AG10803 (cell line): ENCODE data around the gene F11R.
"Not testable (repeated sequence)": the region's sequence is repeated elsewhere in the genome, so short reads cannot be mapped to it uniquely, and the experiment has no call there.

ENCODE experiments used
- DNase-seq: peaks from one replicate; pipeline ENCODE4 v3.0.0; 2010; ENCODE audit warnings: low read depth
- H3K4me3 ChIP-seq: 2 replicates; pipeline ENCODE4 v1.5.1; 2011; ENCODE audit warnings: mild to moderate bottlenecking, low read length, control low read depth
- TF ChIP-seq, protein P1 (sequence below): conservative IDR thresholded peaks from 2 replicates; pipeline ENCODE4 v1.5.1; 2011; ENCODE audit warnings: mild to moderate bottlenecking, low read length, control low read depth, inconsistent platforms

F11R gene

DNA sequence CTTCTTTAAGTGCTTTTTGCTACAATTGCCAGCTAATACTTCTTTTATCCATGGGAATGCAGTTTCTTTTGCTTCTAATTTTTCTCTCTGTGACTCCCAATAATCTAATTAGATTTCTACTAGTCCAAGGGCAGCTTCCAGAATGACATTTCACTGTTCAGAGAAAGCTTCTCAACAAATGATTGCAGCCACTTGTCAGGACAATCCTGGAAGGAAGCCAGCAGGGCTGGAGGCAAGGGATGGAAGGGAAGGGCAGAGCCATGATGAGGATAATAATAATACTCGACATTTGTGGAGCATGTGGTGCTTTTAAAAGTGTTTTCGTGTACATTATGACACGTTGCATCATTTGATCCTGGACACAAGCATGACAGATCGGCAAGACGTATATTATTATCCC is 19.4 kb downstream of the F11R start:
- TF ChIP-seq, protein P1, sequence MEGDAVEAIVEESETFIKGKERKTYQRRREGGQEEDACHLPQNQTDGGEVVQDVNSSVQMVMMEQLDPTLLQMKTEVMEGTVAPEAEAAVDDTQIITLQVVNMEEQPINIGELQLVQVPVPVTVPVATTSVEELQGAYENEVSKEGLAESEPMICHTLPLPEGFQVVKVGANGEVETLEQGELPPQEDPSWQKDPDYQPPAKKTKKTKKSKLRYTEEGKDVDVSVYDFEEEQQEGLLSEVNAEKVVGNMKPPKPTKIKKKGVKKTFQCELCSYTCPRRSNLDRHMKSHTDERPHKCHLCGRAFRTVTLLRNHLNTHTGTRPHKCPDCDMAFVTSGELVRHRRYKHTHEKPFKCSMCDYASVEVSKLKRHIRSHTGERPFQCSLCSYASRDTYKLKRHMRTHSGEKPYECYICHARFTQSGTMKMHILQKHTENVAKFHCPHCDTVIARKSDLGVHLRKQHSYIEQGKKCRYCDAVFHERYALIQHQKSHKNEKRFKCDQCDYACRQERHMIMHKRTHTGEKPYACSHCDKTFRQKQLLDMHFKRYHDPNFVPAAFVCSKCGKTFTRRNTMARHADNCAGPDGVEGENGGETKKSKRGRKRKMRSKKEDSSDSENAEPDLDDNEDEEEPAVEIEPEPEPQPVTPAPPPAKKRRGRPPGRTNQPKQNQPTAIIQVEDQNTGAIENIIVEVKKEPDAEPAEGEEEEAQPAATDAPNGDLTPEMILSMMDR = no peak
- DNase-seq = no peak
- no peak overlapping the region for H3K4me3 ChIP-seq

DNA sequence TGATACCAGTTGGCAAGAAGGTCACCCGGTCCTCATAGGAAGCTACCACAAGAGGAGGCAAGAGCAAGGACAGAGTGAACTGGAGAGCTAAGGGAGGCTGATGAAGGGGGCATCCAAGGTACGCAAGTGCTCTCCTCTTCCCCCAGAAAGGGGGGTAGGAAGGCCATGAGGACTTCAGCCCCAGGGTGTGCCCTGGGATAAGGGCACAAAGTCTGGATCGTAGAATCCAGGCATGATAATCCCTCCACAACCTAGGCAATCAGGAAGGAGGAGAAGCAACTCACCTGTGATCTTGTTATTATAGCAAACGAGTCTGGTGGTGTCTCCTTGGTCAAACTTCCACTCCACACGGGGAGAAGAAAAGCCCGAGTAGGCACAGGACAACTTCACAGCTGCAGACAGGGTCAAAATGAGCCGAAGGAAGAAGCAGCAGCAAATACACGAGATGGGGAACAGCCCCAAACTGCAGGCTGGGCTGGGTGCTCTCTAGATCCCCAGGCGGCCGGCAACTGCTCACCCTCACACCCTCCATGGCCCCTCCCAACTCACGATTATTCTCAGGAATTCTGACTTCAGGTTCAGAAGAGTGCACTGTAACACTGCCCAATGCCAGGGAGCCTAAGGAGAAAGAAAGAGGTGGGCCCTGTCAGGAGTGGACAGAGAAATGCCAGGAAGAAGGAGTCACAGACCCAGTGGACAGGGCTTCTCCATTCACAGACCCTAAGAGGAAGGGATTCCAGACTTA is 20.0 kb downstream of the F11R start:
- TF ChIP-seq, protein P1 = no peak
- no peak for DNase-seq
- H3K4me3 ChIP-seq = no peak overlapping the region

DNA sequence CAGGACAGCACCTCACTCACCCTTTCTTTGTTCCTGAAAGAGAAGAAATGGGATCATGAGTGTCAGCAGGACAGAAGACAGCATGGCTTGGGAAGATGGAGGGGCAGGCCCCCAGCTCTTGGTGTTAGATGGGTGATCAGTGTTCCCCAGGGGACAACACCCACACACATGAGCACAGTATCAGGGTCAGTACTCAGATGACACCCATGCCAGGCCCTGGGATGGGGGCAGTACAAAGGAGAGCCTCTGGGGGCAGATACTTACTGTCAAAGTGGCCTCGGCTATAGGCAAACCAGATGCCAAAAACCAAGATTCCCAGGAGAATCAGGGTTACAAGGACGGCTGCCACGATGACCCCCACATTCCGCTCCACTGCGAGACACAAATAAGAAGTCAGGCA is 21.6 kb downstream of the F11R start:
- DNase-seq = no peak

DNA sequence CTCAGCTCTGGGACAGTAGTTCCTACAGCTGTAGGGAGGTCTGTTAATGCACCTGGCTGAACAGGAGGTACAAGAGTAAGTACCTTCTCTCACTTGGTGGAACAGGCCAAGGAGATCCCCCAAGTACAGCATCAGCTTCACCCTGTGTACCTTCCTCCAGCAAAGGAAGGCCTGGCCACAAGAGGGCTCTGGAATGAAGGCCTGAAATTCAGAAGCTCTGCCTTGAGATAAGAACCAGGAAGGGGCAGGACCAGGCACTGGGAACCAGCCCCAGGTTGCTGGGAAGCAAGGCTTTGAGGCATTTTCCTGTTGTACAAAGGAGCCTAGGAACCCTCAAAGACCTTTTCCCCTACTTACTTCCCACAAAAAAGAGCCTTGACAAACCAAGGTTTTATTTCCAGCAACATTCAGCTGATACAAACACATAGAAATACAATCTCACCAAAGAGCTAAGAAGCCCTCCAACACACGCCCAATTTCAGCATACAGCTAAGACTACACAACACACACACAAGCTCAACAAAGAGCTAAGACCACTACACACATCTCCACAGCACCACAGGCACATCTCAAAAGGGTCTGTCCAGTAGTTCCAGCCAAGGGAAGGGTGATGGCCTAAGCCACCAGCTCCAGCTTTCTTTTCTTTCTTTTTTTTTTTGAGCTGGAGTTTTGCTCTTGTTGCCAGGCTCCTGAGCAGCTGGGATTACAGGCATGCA is 23.5 kb downstream of the F11R start:
- H3K4me3 ChIP-seq = no peak overlapping the region
- TF ChIP-seq, protein P1 = peak; percentile 66
- DNase-seq = peak; percentile 56

More for the DNA sequence above, 21.6 kb downstream of the F11R start:
- H3K4me3 ChIP-seq = no peak overlapping the region
- TF ChIP-seq, protein P1 = no peak

DNA sequence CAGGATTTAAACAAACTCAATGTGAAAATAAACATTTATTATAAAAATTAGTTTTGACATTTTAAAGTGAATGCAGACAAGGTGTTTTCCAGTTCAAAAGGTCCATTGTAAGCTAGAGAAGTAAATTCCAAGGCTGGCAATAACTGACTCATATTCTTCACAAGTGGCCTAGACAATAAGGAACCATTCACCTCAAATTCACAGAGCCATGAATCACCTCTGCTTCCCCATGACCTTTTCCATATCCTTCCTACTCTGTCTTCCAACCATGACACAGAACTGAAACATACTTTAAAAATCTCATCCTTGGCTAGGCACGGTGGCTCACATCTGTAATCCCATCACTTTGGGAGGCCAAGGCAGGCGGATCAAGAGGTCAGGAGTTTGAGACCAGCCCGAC is 24.8 kb downstream of the F11R start:
- TF ChIP-seq, protein P1 = no peak
- DNase-seq = peak; percentile 40
- H3K4me3 ChIP-seq = no peak overlapping the region

DNA sequence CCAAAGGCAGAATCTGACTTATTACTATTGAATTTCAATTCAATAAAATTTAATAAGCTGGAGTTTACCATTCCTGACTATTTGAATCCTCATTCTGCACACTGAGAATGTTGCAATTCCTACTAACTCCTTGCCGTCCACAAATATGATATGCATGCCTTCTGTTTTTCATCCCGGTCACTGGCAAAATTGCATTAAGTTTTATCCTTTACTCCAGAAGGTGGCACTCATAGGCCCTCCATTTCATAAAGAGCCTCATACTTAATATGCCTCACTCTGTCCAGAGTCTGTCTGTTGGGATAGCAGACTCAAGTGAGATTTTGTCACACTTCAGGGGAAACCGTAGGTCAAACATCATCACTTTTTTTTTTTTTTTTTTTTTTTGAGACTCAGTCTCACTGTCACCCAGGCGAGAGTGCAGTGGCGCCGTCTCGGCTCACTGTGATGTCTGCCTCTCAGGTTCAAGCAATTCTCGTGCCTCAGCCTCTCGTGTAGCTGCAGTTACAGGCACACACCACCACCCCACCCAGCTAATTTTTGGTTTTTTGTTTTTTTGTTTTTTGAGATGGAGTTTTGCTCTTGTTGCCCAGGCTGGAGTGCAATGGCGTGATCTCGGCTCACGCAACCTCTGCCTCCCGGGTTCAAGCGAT is 27.3 kb downstream of the F11R start:
- DNase-seq = peak; percentile 86
- no peak overlapping the region for H3K4me3 ChIP-seq
- TF ChIP-seq, protein P1 = peak; percentile 63

DNA sequence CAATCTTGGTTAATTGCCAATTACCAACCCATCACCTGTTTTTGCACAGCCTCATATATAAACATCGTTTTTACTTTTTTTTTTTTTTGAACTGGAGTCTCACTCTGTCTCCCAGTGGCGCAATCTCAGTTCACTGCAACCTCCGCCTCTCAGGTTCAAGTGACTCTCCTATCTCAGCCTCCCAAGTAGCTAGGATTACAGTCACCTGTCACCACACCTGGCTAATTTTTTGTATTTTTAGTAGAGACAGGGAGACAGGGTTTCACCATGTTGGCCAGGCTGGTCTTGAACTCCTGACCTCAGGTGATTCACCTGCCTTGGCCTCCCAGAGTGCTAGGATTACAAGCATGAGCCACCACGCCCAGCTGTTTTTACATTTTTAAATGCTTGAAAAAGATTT is 28.9 kb downstream of the F11R start:
- DNase-seq, H3K4me3 ChIP-seq: not testable (repeated sequence)
